Measurements from ENCODE around the gene APOL4.
"Not testable (repeated sequence)": the region's sequence is repeated elsewhere in the genome, so short reads cannot be mapped to it uniquely, and the experiment has no call there.

DNA sequence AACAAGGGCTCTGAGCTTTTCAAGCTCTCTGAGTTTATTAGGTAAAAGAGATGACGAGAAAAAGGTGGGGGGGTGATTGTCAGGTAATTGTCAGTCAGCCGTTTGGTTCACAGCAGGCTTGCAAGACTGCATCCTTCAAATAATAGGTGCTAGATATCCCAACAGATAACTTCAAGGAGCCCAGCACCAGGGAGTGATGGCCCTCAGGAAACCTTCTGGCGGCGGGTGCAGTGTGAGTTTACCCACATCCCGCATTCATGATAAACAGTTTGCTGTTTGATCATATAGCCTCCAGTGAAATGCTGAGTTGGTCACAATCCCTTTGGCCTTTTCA lies 39.8 kb downstream of the APOL4 start:
- TF ChIP-seq POLR2AphosphoS5 (IDR thresholded peaks at IDR 0.05; ENCODE audit: borderline replicate concordance, low read depth, low read length); FOXP2 (optimal IDR thresholded peaks at IDR 0.05; ENCODE audit: control extremely low read depth, extremely low read length, insufficient read depth): not testable (repeated sequence)
